ENCODE data around the gene HOXB4.
A peak's percentile ranks its signal among the peaks of the same experiment; 100 is the strongest.

Gene HOXB4

GRCh38 chr17:48600244-48601098 lies 22.3 kb upstream of the HOXB4 start:
- no peak overlapping the region for H3K4me3 ChIP-seq (ENCODE audit: low read depth, low read length)
- TF ChIP-seq, protein P1, sequence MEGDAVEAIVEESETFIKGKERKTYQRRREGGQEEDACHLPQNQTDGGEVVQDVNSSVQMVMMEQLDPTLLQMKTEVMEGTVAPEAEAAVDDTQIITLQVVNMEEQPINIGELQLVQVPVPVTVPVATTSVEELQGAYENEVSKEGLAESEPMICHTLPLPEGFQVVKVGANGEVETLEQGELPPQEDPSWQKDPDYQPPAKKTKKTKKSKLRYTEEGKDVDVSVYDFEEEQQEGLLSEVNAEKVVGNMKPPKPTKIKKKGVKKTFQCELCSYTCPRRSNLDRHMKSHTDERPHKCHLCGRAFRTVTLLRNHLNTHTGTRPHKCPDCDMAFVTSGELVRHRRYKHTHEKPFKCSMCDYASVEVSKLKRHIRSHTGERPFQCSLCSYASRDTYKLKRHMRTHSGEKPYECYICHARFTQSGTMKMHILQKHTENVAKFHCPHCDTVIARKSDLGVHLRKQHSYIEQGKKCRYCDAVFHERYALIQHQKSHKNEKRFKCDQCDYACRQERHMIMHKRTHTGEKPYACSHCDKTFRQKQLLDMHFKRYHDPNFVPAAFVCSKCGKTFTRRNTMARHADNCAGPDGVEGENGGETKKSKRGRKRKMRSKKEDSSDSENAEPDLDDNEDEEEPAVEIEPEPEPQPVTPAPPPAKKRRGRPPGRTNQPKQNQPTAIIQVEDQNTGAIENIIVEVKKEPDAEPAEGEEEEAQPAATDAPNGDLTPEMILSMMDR (IDR thresholded peaks at IDR 0.05; ENCODE audit: low read depth, low read length): no peak
- TF ChIP-seq MYC (IDR thresholded peaks at IDR 0.05; ENCODE audit: low read depth, low read length) (no peak), MAX (IDR thresholded peaks at IDR 0.05; ENCODE audit: low read depth, low read length) (no peak), POLR2A (IDR thresholded peaks at IDR 0.05; ENCODE audit: extremely low read depth, insufficient read length) (no peak)
- no peak for DNase-seq (ENCODE audit: low read depth)

DNA sequence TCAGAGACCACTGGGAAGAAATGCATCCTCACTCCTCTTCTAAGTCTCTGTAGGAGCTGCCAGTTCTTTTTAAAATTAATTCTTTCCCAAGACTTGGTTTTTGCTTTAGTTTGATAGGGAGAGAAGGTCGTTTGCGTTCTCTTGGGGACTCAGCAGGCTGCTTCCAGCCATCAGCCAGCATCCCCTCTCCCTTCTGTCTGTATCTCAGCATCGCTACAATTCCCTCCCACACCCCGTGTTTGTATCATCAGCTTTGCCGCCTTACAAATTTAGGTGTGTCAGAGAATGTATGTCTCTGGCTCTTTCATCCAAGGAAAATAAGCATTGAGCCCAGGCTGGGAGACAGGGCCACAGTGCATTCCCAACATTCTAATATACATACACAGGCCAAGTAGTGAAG lies 21.2 kb upstream of the HOXB4 start:
- no peak overlapping the region for H3K4me3 ChIP-seq (ENCODE audit: low read depth, low read length)
- TF ChIP-seq MYC (IDR thresholded peaks at IDR 0.05; ENCODE audit: low read depth, low read length) (no peak), POLR2A (IDR thresholded peaks at IDR 0.05; ENCODE audit: extremely low read depth, insufficient read length) (no peak), MAX (IDR thresholded peaks at IDR 0.05; ENCODE audit: low read depth, low read length) (no peak)
- TF ChIP-seq, protein P1 (IDR thresholded peaks at IDR 0.05; ENCODE audit: low read depth, low read length): no peak
- DNase-seq (ENCODE audit: low read depth): no peak

DNA sequence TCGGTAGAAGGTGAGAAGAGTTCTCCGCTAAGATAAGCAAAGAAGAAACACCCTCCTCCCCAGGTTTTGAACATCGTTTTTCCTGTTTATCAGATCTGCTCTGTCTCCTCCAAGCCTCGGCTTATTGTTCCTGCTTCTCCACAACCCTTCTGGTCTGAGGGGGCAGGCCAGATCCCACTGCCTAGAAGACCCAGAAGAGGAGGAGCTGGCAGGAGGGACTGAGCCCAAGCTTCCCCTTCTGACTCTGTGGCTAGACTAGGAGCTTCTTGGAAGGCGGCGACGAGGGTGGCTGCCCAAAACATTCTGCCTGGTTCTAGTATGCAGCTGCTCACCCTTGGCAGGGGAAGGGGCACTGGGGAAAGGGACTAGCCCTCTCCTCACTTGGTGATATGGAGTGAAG lies 20.6 kb upstream of the HOXB4 start:
- TF ChIP-seq MAX (IDR thresholded peaks at IDR 0.05; ENCODE audit: low read depth, low read length): no peak
- TF ChIP-seq, protein P1 (IDR thresholded peaks at IDR 0.05; ENCODE audit: low read depth, low read length): no peak
- no peak for TF ChIP-seq MYC (IDR thresholded peaks at IDR 0.05; ENCODE audit: low read depth, low read length)
- TF ChIP-seq POLR2A (IDR thresholded peaks at IDR 0.05; ENCODE audit: extremely low read depth, insufficient read length): no peak
- DNase-seq (ENCODE audit: low read depth): no peak
- H3K4me3 ChIP-seq (ENCODE audit: low read depth, low read length): no peak overlapping the region

DNA sequence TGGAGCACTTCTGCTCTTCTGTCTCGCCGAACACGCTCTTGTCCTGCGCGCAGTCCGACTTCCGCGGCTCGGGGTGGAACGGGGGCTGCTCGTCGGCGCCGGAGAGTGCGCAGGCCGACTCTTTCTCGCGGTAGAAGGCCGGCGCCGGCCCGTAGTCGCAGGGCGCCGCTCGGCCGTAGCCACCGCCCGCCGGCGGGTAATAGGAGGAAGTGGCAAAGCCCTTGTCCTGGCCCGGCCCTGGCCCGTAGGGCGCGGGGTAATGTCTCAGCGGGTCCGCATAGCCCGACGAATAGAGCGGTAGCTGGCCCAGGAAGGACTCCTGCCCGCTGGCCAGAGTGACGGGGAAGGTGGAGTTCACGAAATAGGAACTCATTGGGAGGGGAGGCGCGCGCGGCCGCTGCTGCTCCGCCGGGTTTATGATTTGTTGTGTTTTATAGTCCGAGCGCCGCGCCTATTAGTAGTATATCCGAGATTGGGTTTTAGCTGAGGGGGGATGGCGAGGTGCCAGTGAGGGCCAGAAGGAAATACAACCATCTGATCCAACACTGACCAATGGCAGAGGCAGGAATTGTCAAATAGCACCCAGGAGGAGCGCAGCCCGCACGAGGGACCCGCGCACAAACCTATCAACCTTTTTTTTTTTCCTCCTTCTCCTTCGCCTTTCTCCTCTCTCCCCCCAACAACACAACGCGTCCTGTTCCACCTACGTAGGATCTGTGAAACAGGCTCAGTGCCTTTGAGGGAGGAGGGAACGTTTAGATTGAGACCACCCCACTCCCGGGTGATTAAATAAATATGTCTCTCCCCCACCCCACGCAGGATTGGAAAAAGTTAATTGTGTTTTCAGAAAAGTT lies 19.9 kb upstream of the HOXB4 start:
- TF ChIP-seq MAX (IDR thresholded peaks at IDR 0.05; ENCODE audit: low read depth, low read length) (no peak), MYC (IDR thresholded peaks at IDR 0.05; ENCODE audit: low read depth, low read length) (no peak), POLR2A (IDR thresholded peaks at IDR 0.05; ENCODE audit: extremely low read depth, insufficient read length) (no peak)
- TF ChIP-seq, protein P1 (IDR thresholded peaks at IDR 0.05; ENCODE audit: low read depth, low read length): no peak
- DNase-seq (ENCODE audit: low read depth): peak; percentile 38
- no peak overlapping the region for H3K4me3 ChIP-seq (ENCODE audit: low read depth, low read length)

- H3K4me3 ChIP-seq (ENCODE audit: low read depth, low read length): no peak overlapping the region
- no peak for DNase-seq (ENCODE audit: low read depth)
- TF ChIP-seq MAX (IDR thresholded peaks at IDR 0.05; ENCODE audit: low read depth, low read length): no peak
- no peak for TF ChIP-seq MYC (IDR thresholded peaks at IDR 0.05; ENCODE audit: low read depth, low read length)
- TF ChIP-seq POLR2A (IDR thresholded peaks at IDR 0.05; ENCODE audit: extremely low read depth, insufficient read length): no peak
- TF ChIP-seq, protein P1 (IDR thresholded peaks at IDR 0.05; ENCODE audit: low read depth, low read length): no peak
Observed at GRCh38 chr17:48597528-48597777, 19.3 kb upstream of the HOXB4 start.
